ENCODE data around the gene IL11RA.

GRCh38 chr9:34654323-34655051 is 2.5 kb downstream of the IL11RA start:
- TF ChIP-seq CTCF (IDR thresholded peaks at IDR 0.05) (no peak), EP300 (IDR thresholded peaks at IDR 0.05) (no peak)

All from stomach (tissue), 4 donors.